SK-N-SH treated with all-trans-retinoic acid at 6 μM for 48 hours (cell line): ENCODE results near the gene COPS7A.

Experiments used
- CREB5 ChIP-seq: fragments of 250-450 bp; sonication (Bioruptor Pico); IDR thresholded peaks from 2 replicates; pipeline ENCODE4 v1.5.1; 2020; ENCODE audit warnings: low read depth, mild to moderate bottlenecking, moderate library complexity
- ESRRG ChIP-seq: fragments of 250-450 bp; sonication (Bioruptor Pico); IDR thresholded peaks from 2 replicates; pipeline ENCODE4 v1.6.1; 2021; ENCODE audit warnings: mild to moderate bottlenecking
- GLIS3 ChIP-seq: fragments of 250-450 bp; sonication (Bioruptor Pico); IDR thresholded peaks from 2 replicates; pipeline ENCODE4 v1.5.0; 2020; ENCODE audit warnings: mild to moderate bottlenecking, moderate library complexity
- ISL1 ChIP-seq: fragments of 250-450 bp; sonication (Bioruptor Pico); IDR thresholded peaks from 2 replicates; pipeline ENCODE4 v2.1.2; 2022; ENCODE audit warnings: mild to moderate bottlenecking, moderate library complexity
- PATZ1 ChIP-seq: fragments of 250-450 bp; sonication (Bioruptor Pico); IDR thresholded peaks from 2 replicates; pipeline ENCODE4 v1.8.0; 2020; ENCODE audit warnings: mild to moderate bottlenecking, moderate library complexity, borderline replicate concordance
- POU6F1 ChIP-seq: fragments of 250-450 bp; sonication (Bioruptor Pico); IDR thresholded peaks from 2 replicates; pipeline ENCODE4 v1.8.0; 2021; ENCODE audit warnings: low read depth, mild to moderate bottlenecking, moderate library complexity, borderline replicate concordance
- PPARA ChIP-seq: fragments of 250-450 bp; sonication (Bioruptor Pico); IDR thresholded peaks from 2 replicates; pipeline ENCODE4 v1.5.0; 2020; ENCODE audit warnings: mild to moderate bottlenecking, borderline replicate concordance
- RARB ChIP-seq: fragments of 250-450 bp; sonication (Bioruptor Pico); IDR thresholded peaks from 2 replicates; pipeline ENCODE4 v1.8.0; 2021; ENCODE audit warnings: mild to moderate bottlenecking, moderate library complexity
- SNAI2 ChIP-seq: fragments of 250-450 bp; sonication (Bioruptor Pico); IDR thresholded peaks from 2 replicates; pipeline ENCODE4 v1.5.0; 2020; ENCODE audit warnings: mild to moderate bottlenecking, moderate library complexity
- TOX ChIP-seq: fragments of 250-450 bp; sonication (Bioruptor Pico); IDR thresholded peaks from 2 replicates; pipeline ENCODE4 v1.8.0; 2021; ENCODE audit warnings: mild to moderate bottlenecking, moderate library complexity, borderline replicate concordance
- ZNF565 ChIP-seq: fragments of 450-650 bp; formaldehyde crosslinking; conservative IDR thresholded peaks from 2 replicates; pipeline ENCODE4 v1.5.0; 2020; ENCODE audit warnings: low read depth, mild to moderate bottlenecking, moderate library complexity
- ZNF70 ChIP-seq: fragments of 450-650 bp; formaldehyde crosslinking; IDR thresholded peaks from 2 replicates; pipeline ENCODE4 v1.5.0; 2020; ENCODE audit warnings: mild to moderate bottlenecking, moderate library complexity

- no peak for TF ChIP-seq CREB5 (CRISPR knock-in tag)
- TF ChIP-seq TOX (CRISPR knock-in tag) = no peak
- no peak for TF ChIP-seq GLIS3 (CRISPR knock-in tag)
- TF ChIP-seq RARB (CRISPR knock-in tag) = no peak
- no peak for TF ChIP-seq PATZ1 (CRISPR knock-in tag)
- no peak for TF ChIP-seq PPARA (CRISPR knock-in tag)
- no peak for TF ChIP-seq SNAI2 (CRISPR knock-in tag)
- TF ChIP-seq ISL1 (CRISPR knock-in tag) = no peak
- no peak for TF ChIP-seq ESRRG (CRISPR knock-in tag)
- no peak for TF ChIP-seq ZNF70 (CRISPR knock-in tag)
- TF ChIP-seq ZNF565 = no peak
- TF ChIP-seq POU6F1 = no peak
These were observed 55.0 kb downstream of the COPS7A start for GRCh38 chr12:6778574-6779550.
